IMR-90 (cell line): ENCODE measurements around the gene CCDC141. TPM values are rescaled to one million over a fixed set of nuclear protein-coding genes. Genes with fewer than 3 reads are reported as not detected.

ENCODE experiments used
- ATAC-seq: fragments of 200-7000 bp; cut with Tn5 transposase; 2 replicates; pipeline ENCODE4 v1.9.1; 2020; ENCODE audit warnings: low read depth, mild to moderate bottlenecking, moderate library complexity
- BruUV-seq: library from RNA; stranded (reverse); fragments of 400-500 nt; replicated peaks from 2 replicates; lab custom pipeline; 2021; lab: Mats Ljungman, UMichigan
- CTCF ChIA-PET: fragments of 300-600 bp; formaldehyde crosslinking; extraction: SDS; loops from one replicate; lab custom pipeline; 2021; ENCODE audit warnings: antibody characterized with exemption; lab: Yijun Ruan, JAX
- POLR2A ChIA-PET: fragments of 300-600 bp; sonication (Branson Sonifier 250); formaldehyde crosslinking; loops from one replicate; lab custom pipeline; 2022; ENCODE audit warnings: antibody characterized with exemption; ENCODE audit not compliant: unreplicated experiment; lab: Charles Lee
- DNase-seq: peaks from one replicate; pipeline ENCODE4 v3.0.0; 2013
- H2AFZ ChIP-seq: replicated peaks from 2 replicates; pipeline ENCODE3; 2013; ENCODE audit warnings: low read length, mild to moderate bottlenecking; ENCODE audit not compliant: poor library complexity
- H2AK5ac ChIP-seq: 2 replicates; pipeline ENCODE4 v1.6.1; 2013; ENCODE audit warnings: low read depth, low read length, inconsistent platforms
- H2AK9ac ChIP-seq: replicated peaks from 2 replicates; pipeline ENCODE3; 2013; ENCODE audit warnings: mild to moderate bottlenecking, low read depth, low read length, moderate library complexity; ENCODE audit not compliant: poor library complexity
- H2BK120ac ChIP-seq: 2 replicates; pipeline ENCODE4 v1.6.1; 2013; ENCODE audit warnings: low read depth, low read length, inconsistent platforms
- H2BK15ac ChIP-seq: 3 replicates; pipeline ENCODE4 v1.6.1; 2013; ENCODE audit warnings: low read depth, low read length, inconsistent platforms
- H2BK20ac ChIP-seq: 2 replicates; pipeline ENCODE4 v1.6.1; 2013; ENCODE audit warnings: low read depth, mild to moderate bottlenecking, inconsistent platforms, low read length, moderate library complexity
- H2BK5ac ChIP-seq: 2 replicates; pipeline ENCODE4 v1.6.1; 2013; ENCODE audit warnings: mild to moderate bottlenecking, low read depth, low read length, inconsistent platforms; ENCODE audit not compliant: poor library complexity, severe bottlenecking
- H3K14ac ChIP-seq: replicated peaks from 2 replicates; pipeline ENCODE4 v1.6.1; 2013; ENCODE audit warnings: low read depth, low read length, inconsistent platforms
- H3K18ac ChIP-seq: 2 replicates; pipeline ENCODE4 v1.6.1; 2013; ENCODE audit warnings: low read depth, low read length, control low read depth
- H3K23ac ChIP-seq: 2 replicates; pipeline ENCODE4 v1.6.1; 2013; ENCODE audit warnings: low read depth, low read length, inconsistent platforms
- H3K27ac ChIP-seq: 2 replicates; pipeline ENCODE4 v1.5.1; 2013; ENCODE audit warnings: mild to moderate bottlenecking, control low read depth, low read length; ENCODE audit not compliant: insufficient read depth
- H3K27me3 ChIP-seq: 2 replicates; pipeline ENCODE4 v1.6.1; 2013; ENCODE audit warnings: low read length; ENCODE audit not compliant: control insufficient read depth, insufficient read depth
- H3K36me3 ChIP-seq: 2 replicates; pipeline ENCODE4 v1.6.1; 2013; ENCODE audit warnings: low read length, mixed read lengths; ENCODE audit not compliant: control insufficient read depth, insufficient read depth
- H3K4ac ChIP-seq: 2 replicates; pipeline ENCODE4 v1.6.1; 2013; ENCODE audit warnings: low read depth, low read length, inconsistent platforms
- H3K4me1 ChIP-seq: 2 replicates; pipeline ENCODE4 v1.6.1; 2013; ENCODE audit warnings: low read length, mixed read lengths; ENCODE audit not compliant: control insufficient read depth, insufficient read depth
- H3K4me2 ChIP-seq: 2 replicates; pipeline ENCODE4 v1.6.1; 2013; ENCODE audit warnings: low read depth, mild to moderate bottlenecking, control low read depth, low read length, moderate library complexity
- H3K4me3 ChIP-seq: 2 replicates; pipeline ENCODE4 v1.5.1; 2013; ENCODE audit warnings: low read depth, mild to moderate bottlenecking, control low read depth, low read length, moderate library complexity; ENCODE audit not compliant: insufficient read depth
- H3K56ac ChIP-seq: 2 replicates; pipeline ENCODE4 v1.6.1; 2013; ENCODE audit warnings: low read length, inconsistent platforms; ENCODE audit not compliant: insufficient read depth; ENCODE audit errors: extremely low read depth
- H3K79me1 ChIP-seq, 2 experiments: 2 replicates each; pipeline ENCODE4 v1.6.1; 2013; ENCODE audit warnings: low read length in 2 of 2, inconsistent platforms in 1 of 2, low read depth in 1 of 2
- H3K9ac ChIP-seq: 2 replicates; pipeline ENCODE4 v1.6.1; 2013; ENCODE audit warnings: low read depth, low read length, control low read depth
- H3K9me1 ChIP-seq: 2 replicates; pipeline ENCODE4 v1.6.1; 2013; ENCODE audit warnings: low read length, inconsistent platforms; ENCODE audit not compliant: insufficient read depth
- H3K9me3 ChIP-seq: 2 replicates; pipeline ENCODE4 v1.6.1; 2013; ENCODE audit warnings: low read length; ENCODE audit not compliant: control insufficient read depth, insufficient read depth
- H4K20me1 ChIP-seq: 2 replicates; pipeline ENCODE4 v1.6.1; 2013; ENCODE audit warnings: low read length, inconsistent platforms; ENCODE audit not compliant: insufficient read depth
- H4K5ac ChIP-seq: 2 replicates; pipeline ENCODE4 v1.6.1; 2013; ENCODE audit warnings: mild to moderate bottlenecking, low read depth, low read length, control low read depth
- H4K8ac ChIP-seq, 2 experiments: 2 replicates each; pipeline ENCODE4 v1.6.1; 2013; ENCODE audit warnings: low read depth in 2 of 2, low read length in 2 of 2, control low read depth in 1 of 2, inconsistent platforms in 1 of 2
- H4K91ac ChIP-seq: 2 replicates; pipeline ENCODE4 v1.6.1; 2013; ENCODE audit warnings: low read depth, low read length, inconsistent platforms; ENCODE audit not compliant: insufficient read depth
- CEBPB ChIP-seq: IDR thresholded peaks from 2 replicates; pipeline ENCODE4 v1.6.1; 2012; ENCODE audit warnings: low read depth, low read length, improper control_type of control experiment
- MAFK ChIP-seq: IDR thresholded peaks from 2 replicates; pipeline ENCODE4 v1.6.1; 2012; ENCODE audit warnings: low read depth, low read length, improper control_type of control experiment
- POLR2A ChIP-seq: IDR thresholded peaks from 2 replicates; pipeline ENCODE4 v1.6.1; 2012; ENCODE audit warnings: mild to moderate bottlenecking, low read depth, low read length
- WGBS, 2 experiments: methylation state at CpG; one replicate each; pipeline versions ENCODE4 v1.1.5 to v1.1.7; 2013; ENCODE audit warnings: missing lambda C conversion rate in 2 of 2; ENCODE audit not compliant: insufficient read length in 1 of 2; ENCODE audit errors: extremely low coverage in 2 of 2; 5-methylcytosine and 5-hydroxymethylcytosine counted together
- dilution Hi-C: fragments of 300-500 bp; cut with HindIII; formaldehyde crosslinking; loops from one replicate; pipeline ENCODE4 v1.14.3; 2018; ENCODE audit warnings: low sequenced_read_pairs; ENCODE audit not compliant: unreplicated experiment
- in situ Hi-C: fragments of 300-500 bp; cut with MboI; formaldehyde crosslinking; loops from 3 replicates; pipeline ENCODE4 v1.14.3; 2019; ENCODE audit warnings: low sequenced_read_pairs, inconsistent platforms, mixed read lengths
- intact Hi-C: fragments of 100-400 bp; cut with micrococcal nuclease; formaldehyde crosslinking; loops from 2 replicates; pipeline ENCODE4 v1.10.0; 2022
- polyA plus RNA-seq, 3 experiments: library from polyadenylated mRNA; depleted of rRNA; stranded (reverse); fragments of >200 nt; gene quantifications; 2 replicates each; pipeline ENCODE4 v1.2.3, GENCODE V29; 2012; ENCODE audit warnings: low replicate concordance in 1 of 3
- total RNA-seq: library from RNA; depleted of rRNA; stranded (reverse); fragments of >200 nt; gene quantifications from 2 replicates; pipeline ENCODE4 v1.2.3, GENCODE V29; 2012

Gene CCDC141
- total and polyA plus RNA-seq, 2 of the 4 experiments (the other 2 are of a cell fraction), result not detected

DNA sequence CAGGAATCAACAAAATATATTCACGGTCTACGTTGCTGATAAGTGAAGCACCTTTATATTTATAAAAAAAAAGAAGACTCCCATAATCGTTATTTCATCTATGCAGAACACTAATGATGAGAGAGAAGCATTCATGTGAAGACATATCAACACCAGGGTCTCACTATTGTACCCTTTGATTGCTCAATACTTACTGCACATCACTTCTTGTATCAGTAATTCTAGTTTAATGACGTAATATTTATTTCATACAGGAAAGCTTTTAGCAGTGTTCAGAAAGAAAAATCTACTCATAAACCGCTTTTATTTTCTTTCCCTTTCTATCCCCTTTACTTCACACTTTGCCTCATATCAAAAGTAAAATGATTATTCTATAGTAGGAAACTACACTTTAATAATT lies 30.7 kb downstream of the CCDC141 start:
- no peaks in the 10 kb centered on the region for H3K4me1 ChIP-seq
- ChIA-PET CTCF (no interaction called here), POLR2A (no interaction called here)
- H3K14ac ChIP-seq, result no peak overlapping the region
- no peaks in the 10 kb centered on the region for H3K36me3 ChIP-seq
- H3K56ac ChIP-seq, result no peak overlapping the region
- no peaks in the 10 kb centered on the region for H4K20me1 ChIP-seq
- H3K27me3 ChIP-seq, result no peaks in the 10 kb centered on the region
- H3K4ac ChIP-seq, result no peak overlapping the region
- H2AK5ac ChIP-seq, result no peak overlapping the region
- no peak overlapping the region for H2AK9ac ChIP-seq
- H3K79me1 ChIP-seq, result no peaks in the 10 kb centered on the region
- H2BK120ac ChIP-seq, result no peak overlapping the region
- no peak overlapping the region for H3K4me2 ChIP-seq
- H3K4me3 ChIP-seq, result no peak overlapping the region
- no peak overlapping the region for H3K23ac ChIP-seq
- no peaks in the 10 kb centered on the region for H3K9me1 ChIP-seq
- in situ Hi-C loops (no loop called here), intact Hi-C loops (no loop called here), dilution Hi-C loops (no loop called here)
- no peak overlapping the region for H2BK5ac ChIP-seq
- no peak overlapping the region for H4K91ac ChIP-seq
- ATAC-seq, result no peak
- no peak for DNase-seq
- no peak overlapping the region for H2BK20ac ChIP-seq
- no peak overlapping the region for H4K5ac ChIP-seq
- no TSS peak for BruUV-seq
- no peak overlapping the region for H2BK15ac ChIP-seq
- H3K18ac ChIP-seq, result no peak overlapping the region
- WGBS, 2 experiments, result 100% methylated on average over 1 of the region's 5 CpGs; no CpG with 5 or more reads in 1 of the 2 experiments
- no peak overlapping the region for H2AFZ ChIP-seq
- H3K9me3 ChIP-seq, result no peaks in the 10 kb centered on the region
- H3K9ac ChIP-seq, result no peak overlapping the region
- H3K27ac ChIP-seq, result no peak overlapping the region
- TF ChIP-seq CEBPB (peak; percentile 67), POLR2A (no peak), MAFK (no peak)
- H4K8ac ChIP-seq, result no peak overlapping the region
